HG02623 (cell line): ENCODE measurements around the gene RUFY3.
"Not testable (repeated sequence)": the region's sequence is repeated elsewhere in the genome, so short reads cannot be mapped to it uniquely, and the experiment has no call there.

ENCODE experiments used
- ATAC-seq: cut with Tn5 transposase; IDR thresholded peaks from one replicate; pipeline ENCODE4 v1.9.1; 2021; ENCODE audit warnings: moderate library complexity; ENCODE audit not compliant: unreplicated experiment

The RUFY3 gene, protein sequence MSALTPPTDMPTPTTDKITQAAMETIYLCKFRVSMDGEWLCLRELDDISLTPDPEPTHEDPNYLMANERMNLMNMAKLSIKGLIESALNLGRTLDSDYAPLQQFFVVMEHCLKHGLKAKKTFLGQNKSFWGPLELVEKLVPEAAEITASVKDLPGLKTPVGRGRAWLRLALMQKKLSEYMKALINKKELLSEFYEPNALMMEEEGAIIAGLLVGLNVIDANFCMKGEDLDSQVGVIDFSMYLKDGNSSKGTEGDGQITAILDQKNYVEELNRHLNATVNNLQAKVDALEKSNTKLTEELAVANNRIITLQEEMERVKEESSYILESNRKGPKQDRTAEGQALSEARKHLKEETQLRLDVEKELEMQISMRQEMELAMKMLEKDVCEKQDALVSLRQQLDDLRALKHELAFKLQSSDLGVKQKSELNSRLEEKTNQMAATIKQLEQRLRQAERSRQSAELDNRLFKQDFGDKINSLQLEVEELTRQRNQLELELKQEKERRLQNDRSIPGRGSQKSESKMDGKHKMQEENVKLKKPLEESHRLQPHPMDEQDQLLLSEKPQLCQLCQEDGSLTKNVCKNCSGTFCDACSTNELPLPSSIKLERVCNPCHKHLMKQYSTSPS

GRCh38 chr4:70721747-70722146 is at the start of gene RUFY3:
Gene RUFY3 (plus strand): TSS chr4:70721964. CDS start chr4:70722574, 610 bp downstream.
- ATAC-seq = no peak

DNA sequence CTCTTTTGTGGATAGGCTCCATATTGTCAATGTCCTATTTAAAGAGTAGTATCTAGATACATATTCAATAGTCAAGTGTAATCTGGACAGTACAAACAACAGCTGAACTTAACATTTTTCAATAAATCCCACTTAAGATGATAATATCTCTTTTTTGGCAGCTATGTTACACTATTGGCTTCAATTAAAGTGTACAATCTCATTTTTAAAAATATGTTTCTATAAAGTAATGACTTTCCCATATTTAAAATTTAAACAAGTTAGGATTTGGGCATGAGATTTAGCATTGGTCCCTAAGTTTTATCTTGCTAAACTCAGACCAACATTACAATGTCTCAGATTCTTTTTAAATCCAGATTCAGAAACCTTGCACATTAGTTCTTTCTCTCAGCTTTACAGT is 47.6 kb upstream of the RUFY3 start:
- ATAC-seq = no peak

DNA sequence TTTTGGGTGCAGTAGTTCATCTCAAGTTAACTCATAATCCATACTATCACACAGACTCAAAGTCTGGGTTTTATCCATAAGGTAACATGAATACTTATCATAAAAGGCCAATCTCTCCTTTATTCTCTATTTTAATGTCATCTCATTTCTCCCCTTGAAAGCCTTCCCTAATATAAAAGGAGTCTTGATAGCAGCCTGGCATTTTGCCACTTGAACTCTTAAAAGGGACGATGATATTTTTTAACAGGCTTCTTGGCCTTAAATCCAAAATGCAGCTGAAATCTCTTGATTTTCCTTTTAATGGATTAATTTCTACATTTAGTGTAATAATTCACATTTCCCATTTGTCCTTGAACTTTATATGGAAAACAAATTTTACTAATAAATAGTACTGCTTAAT is 47.0 kb upstream of the RUFY3 start:
- ATAC-seq = no peak

DNA sequence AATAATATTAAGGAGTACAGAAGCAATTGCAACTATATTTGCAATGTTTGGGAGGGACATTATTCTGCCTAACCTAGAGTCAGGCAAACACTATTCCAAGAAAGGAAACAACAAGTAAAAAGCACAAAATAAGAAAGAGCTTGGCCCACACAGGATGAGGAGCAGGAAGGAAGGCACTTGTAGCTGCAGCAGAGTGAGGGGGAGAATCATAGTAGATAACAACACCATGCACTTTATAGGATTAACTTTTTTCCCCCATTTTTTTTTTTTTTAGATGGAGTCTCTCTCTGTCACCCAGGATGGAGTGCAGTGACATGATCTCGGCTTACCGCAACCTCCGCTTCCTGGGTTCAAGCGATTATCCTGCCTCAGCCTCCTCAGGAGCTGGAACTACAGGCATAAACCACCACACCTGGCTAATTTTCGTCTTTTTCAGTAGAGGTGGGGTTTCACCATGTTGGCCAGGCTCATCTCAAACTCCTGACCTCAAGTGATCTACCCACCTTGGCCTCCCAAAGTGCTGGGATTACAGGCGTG is 45.1 kb upstream of the RUFY3 start:
- ATAC-seq = no peak

DNA sequence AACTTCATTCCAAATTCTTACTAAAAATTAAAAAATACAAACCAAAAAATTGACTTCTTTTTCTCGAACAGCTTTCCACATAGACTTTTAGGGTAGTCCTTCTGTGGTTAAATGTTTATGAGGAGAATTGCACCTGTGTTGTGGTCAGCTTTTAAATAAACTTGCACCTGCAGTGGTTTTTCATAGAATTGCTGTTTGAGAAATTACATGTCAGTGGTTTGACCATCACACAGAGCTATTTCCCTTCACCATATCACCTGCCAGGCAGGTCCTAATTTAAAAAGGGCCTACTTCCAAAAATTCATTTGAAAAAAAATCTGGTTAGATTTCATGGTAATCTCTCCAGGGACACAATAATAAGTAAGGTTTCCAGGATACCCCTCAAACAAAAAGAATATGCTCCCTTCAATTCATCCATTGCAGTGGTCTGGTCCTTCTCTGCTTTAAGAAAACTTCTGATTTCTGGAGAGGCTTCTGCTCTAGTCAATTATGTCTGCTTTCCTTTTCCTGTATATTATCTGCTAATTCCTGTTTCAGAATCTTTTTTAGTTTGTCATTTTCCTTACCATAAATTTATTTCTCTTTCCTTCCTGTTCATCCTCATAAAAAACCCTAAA is 43.3 kb upstream of the RUFY3 start:
- ATAC-seq = peak; percentile 77

DNA sequence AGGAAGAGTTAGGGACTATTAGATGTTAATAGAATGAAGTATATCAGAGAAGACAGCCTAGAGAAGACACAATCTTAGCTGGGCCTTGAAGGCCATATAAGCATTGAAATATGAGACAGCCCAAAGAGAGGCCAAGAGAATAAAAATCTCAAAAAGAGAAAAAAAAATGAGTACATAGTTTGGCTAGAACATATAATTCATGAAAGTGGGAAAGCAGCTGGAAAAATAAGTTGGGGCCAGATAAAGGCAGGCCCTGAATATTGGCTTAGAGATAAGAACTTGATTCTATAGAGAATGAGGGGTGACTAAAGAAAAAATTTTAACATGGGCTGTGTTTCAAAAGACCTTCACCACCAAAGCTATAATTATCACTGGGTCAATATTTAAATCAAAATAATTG is 40.8 kb upstream of the RUFY3 start:
- ATAC-seq = no peak

DNA sequence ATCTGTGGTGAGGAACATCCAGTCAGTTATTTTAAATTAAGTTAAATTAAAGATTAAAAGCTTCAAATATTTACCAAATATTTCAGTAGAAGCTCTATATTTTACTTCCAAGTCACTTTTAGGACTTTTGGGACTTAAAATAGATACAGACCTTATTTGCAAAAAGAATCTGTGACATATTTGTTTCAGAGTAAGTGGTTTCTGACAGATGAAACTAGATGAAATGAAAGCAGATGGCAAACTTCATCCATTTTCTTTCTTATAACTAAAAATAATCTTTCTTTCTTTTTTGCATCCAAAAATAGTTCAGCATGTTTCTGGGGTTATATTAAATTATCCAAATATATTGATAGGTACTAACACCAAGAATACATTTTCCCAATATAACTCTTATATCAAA is 40.1 kb upstream of the RUFY3 start:
- ATAC-seq = peak; percentile 29

- ATAC-seq = not testable (repeated sequence)
These were observed 39.6 kb upstream of the RUFY3 start for GRCh38 chr4:70682142-70682541.

- no peak for ATAC-seq
These were observed 34.4 kb upstream of the RUFY3 start for GRCh38 chr4:70687392-70687791.

DNA sequence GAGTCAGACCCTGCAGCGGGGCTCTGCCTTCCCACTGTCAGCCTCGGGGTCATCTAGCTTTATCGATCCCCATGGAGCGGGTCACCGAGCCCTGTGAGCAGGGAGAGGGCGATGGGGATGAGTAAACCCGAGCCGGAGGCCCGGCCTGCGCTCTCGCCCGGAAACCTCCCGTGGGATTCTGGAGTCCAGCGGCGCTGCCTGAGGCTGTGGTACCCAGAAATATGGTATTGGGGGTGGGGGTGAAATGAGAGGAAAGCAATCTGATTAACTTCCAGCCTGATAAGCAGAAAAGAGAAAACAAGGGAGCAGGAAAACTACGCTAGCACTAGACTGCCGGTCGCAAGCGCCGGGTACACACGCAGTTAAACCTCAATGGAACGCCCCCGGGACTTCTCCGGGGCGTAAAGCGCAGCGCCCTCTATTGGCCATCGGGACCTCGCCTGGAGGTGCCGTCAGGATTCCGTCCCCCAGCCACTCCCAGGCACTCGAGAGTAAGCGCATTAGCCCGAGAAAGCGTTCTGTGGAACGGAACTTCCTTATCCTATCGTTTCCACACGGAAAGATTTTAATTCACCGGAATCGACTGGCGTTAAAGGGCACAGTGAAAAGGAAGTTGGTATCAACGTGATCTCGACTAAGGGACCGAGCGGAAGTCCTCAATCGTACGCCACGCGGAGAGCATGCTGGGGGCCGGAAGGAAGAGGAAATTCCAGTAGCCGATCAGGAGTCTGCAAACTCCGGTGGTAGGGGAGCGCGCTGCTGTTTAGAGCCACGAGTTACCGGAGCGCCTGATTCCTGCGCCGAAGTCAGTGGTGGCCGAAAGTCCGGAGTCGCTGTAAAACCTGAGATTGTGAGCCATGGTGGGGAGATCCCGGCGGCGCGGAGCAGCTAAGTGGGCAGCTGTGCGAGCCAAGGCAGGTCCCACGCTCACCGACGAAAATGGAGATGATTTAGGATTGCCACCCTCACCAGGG is 33.7 kb upstream of the RUFY3 start, which contains the start of gene UTP3:
TSS of gene UTP3 (plus strand) at position 712 of the 974 bp plus-strand sequence. CDS start at position 858, 146 bp downstream.
- peak; percentile 88 for ATAC-seq

DNA sequence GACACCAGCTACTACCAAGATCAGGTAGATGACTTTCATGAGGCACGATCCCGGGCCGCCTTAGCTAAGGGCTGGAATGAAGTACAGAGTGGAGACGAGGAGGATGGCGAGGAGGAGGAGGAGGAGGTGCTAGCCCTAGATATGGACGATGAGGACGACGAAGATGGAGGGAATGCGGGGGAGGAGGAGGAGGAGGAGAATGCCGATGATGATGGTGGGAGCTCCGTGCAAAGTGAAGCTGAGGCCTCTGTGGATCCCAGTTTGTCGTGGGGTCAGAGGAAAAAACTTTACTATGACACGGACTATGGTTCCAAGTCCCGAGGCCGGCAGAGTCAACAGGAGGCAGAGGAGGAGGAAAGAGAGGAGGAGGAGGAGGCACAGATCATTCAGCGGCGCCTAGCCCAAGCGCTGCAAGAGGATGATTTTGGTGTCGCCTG is 33.0 kb upstream of the RUFY3 start:
- ATAC-seq = peak; percentile 2

- no peak for ATAC-seq
These were observed 30.1 kb upstream of the RUFY3 start for GRCh38 chr4:70691661-70692060.

- ATAC-seq = not testable (repeated sequence)
These were observed 27.1 kb upstream of the RUFY3 start for GRCh38 chr4:70694633-70695032.

GRCh38 chr4:70698435-70698834 is 23.3 kb upstream of the RUFY3 start:
- ATAC-seq = not testable (repeated sequence)

DNA sequence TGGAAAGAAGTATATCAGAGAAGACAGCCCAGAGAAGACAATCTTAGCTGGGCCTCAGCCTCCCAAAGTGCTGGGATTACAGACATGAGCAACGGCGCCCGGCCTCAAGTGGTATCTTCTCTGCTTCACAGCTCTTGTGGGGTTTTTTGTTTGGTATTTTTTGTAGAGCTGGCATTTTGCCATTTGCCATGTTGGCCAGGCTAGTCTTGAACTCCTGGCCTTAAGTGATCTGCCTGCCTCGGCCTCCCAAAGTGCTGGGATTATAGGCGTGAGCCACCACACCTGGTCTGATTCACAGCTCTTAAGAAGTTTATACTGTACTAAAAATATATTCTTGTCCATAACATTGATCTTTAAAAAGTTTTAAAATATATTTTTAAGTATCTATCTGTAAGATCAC is 21.1 kb upstream of the RUFY3 start:
- no peak for ATAC-seq

DNA sequence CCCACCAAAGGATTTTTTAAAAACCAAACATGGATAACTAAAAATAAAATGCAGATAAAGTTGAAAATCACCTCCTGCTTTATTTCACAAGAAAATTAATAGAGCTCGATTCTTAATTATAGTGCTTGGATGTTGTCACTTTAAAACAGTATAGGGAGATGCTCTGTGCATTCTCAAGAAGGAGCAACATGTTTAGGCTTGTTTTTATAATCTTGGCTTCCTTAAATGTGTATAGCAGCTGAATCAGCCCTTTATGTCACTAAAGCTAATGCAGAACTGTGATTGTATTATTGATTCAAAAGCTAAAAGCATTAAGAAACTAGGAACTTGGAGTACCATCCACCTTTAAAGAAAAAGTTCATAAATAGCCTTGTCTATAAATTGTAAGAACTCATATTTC is 20.5 kb upstream of the RUFY3 start:
- ATAC-seq = no peak

DNA sequence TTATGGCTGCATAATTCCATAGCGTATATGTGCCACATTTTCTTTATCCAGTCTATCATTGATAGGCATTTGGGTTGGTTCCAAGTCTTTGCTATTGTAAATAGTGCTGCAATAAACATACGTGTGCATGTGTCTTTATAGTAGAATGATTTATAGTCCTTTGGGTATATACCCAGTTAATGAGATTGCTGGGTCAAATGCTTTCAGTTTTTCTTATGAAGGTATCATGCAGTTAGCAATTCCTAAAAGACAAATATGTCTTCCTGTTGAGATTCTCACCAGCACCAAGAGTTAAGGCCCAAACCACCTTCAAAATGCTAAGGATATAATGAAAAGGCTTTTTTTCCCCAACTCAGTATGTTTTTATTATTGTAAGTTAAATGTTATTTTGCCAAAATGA is 19.2 kb upstream of the RUFY3 start:
- not testable (repeated sequence) for ATAC-seq

DNA sequence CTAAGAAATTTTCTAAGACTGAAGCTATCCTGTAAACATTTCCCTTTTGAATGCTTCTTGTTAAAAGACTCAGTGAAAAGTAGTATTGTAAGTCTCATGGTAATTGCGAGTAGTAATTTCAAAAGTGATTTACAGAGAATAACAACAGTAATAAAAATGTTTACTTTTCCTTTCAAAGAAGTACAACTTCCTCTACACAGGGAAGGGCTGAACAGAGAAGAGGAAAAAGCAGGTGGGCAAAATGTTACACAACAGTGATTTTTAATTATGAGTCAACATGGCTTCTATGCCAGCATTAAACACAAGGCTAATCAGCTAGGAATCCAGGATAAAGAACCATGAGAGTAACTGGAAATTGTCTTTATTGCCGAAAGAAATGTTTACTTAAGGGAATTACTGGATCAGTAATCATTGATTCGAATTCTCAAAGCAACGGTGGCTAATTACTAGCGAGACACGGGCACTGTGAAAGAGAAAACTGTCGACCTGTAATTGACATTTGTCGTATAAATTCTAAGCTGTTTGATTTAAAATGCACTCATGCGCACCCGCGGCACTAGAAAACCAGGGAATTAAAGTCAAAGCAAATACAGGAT is 18.0 kb upstream of the RUFY3 start:
- ATAC-seq = no peak

- ATAC-seq = peak; percentile 60
These were observed 17.4 kb upstream of the RUFY3 start for GRCh38 chr4:70704215-70704930.

GRCh38 chr4:70704931-70705182 is 16.9 kb upstream of the RUFY3 start:
- ATAC-seq = peak; percentile 33
